ENCODE results near the gene IL9. TPM values are rescaled to one million over a fixed set of nuclear protein-coding genes. Genes with fewer than 3 reads are reported as not detected.

Gene IL9
- not detected in 2 replicates for total RNA-seq
- long read RNA-seq = 0 reads

- H3K4me3 Mint-ChIP-seq (ENCODE audit: unreplicated experiment) = no peak within 1 kb of the TSS
- H3K27me3 Mint-ChIP-seq (ENCODE audit: unreplicated experiment) = peaks cover 51% of the 10 kb centered on the region
- no peak for DNase-seq (ENCODE audit: extremely low spot score, unreplicated experiment)
- TF ChIP-seq CTCF (IDR thresholded peaks at IDR 0.05) = no peak
- no peaks in the 10 kb centered on the region for H3K9me3 Mint-ChIP-seq (ENCODE audit: unreplicated experiment)
- H3K4me1 Mint-ChIP-seq (ENCODE audit: unreplicated experiment) = peaks cover 8% of the 10 kb centered on the region
- H3K27ac Mint-ChIP-seq (ENCODE audit: unreplicated experiment) = no peak within 1 kb of the TSS
- no peaks in the 10 kb centered on the region for H3K36me3 Mint-ChIP-seq (ENCODE audit: unreplicated experiment)
These were observed at the start of gene IL9 for GRCh38 chr5:135895474-135896006. IL9 (minus strand) TSS chr5:135895841; CDS start chr5:135895816, 25 bp downstream.

GRCh38 chr5:135944967-135945560, 49.4 kb upstream of the IL9 start:
- H3K36me3 Mint-ChIP-seq (ENCODE audit: unreplicated experiment) = no peaks in the 10 kb centered on the region
- H3K4me3 Mint-ChIP-seq (ENCODE audit: unreplicated experiment) = no peak overlapping the region
- no peak for DNase-seq (ENCODE audit: extremely low spot score, unreplicated experiment)
- peaks cover 16% of the 10 kb centered on the region for H3K27me3 Mint-ChIP-seq (ENCODE audit: unreplicated experiment)
- H3K9me3 Mint-ChIP-seq (ENCODE audit: unreplicated experiment) = no peaks in the 10 kb centered on the region
- no peaks in the 10 kb centered on the region for H3K4me1 Mint-ChIP-seq (ENCODE audit: unreplicated experiment)
- TF ChIP-seq CTCF (IDR thresholded peaks at IDR 0.05) = peak; percentile 83
- H3K27ac Mint-ChIP-seq (ENCODE audit: unreplicated experiment) = no peak overlapping the region

GRCh38 chr5:135944564-135944963, 48.9 kb upstream of the IL9 start:
- TF ChIP-seq CTCF (IDR thresholded peaks at IDR 0.05) = no peak
- Mint-ChIP-seq H3K4me3 (ENCODE audit: unreplicated experiment) (no peak overlapping the region), H3K27me3 (ENCODE audit: unreplicated experiment) (peaks cover 18% of the 10 kb centered on the region), H3K36me3 (ENCODE audit: unreplicated experiment) (no peaks in the 10 kb centered on the region), H3K27ac (ENCODE audit: unreplicated experiment) (no peak overlapping the region), H3K4me1 (ENCODE audit: unreplicated experiment) (no peaks in the 10 kb centered on the region), H3K9me3 (ENCODE audit: unreplicated experiment) (no peaks in the 10 kb centered on the region)
- no peak for DNase-seq (ENCODE audit: extremely low spot score, unreplicated experiment)

GRCh38 chr5:135942202-135942771, 46.6 kb upstream of the IL9 start:
- Mint-ChIP-seq H3K9me3 (ENCODE audit: unreplicated experiment) (no peaks in the 10 kb centered on the region), H3K36me3 (ENCODE audit: unreplicated experiment) (no peaks in the 10 kb centered on the region), H3K4me1 (ENCODE audit: unreplicated experiment) (no peaks in the 10 kb centered on the region), H3K27me3 (ENCODE audit: unreplicated experiment) (peaks cover 36% of the 10 kb centered on the region), H3K27ac (ENCODE audit: unreplicated experiment) (no peak overlapping the region), H3K4me3 (ENCODE audit: unreplicated experiment) (no peak overlapping the region)
- TF ChIP-seq CTCF (IDR thresholded peaks at IDR 0.05) = no peak
- no peak for DNase-seq (ENCODE audit: extremely low spot score, unreplicated experiment)

- no peak overlapping the region for H3K4me3 Mint-ChIP-seq (ENCODE audit: unreplicated experiment)
- no peak overlapping the region for H3K27ac Mint-ChIP-seq (ENCODE audit: unreplicated experiment)
- peaks cover 42% of the 10 kb centered on the region for H3K27me3 Mint-ChIP-seq (ENCODE audit: unreplicated experiment)
- no peak for TF ChIP-seq CTCF (IDR thresholded peaks at IDR 0.05)
- H3K4me1 Mint-ChIP-seq (ENCODE audit: unreplicated experiment) = no peaks in the 10 kb centered on the region
- H3K36me3 Mint-ChIP-seq (ENCODE audit: unreplicated experiment) = no peaks in the 10 kb centered on the region
- no peaks in the 10 kb centered on the region for H3K9me3 Mint-ChIP-seq (ENCODE audit: unreplicated experiment)
- no peak for DNase-seq (ENCODE audit: extremely low spot score, unreplicated experiment)
These were observed 46.1 kb upstream of the IL9 start for GRCh38 chr5:135941711-135942110.
